Sigmoid colon (tissue), 7 donors: ENCODE data around the gene ADAMTS8. TPM values are rescaled to one million over a fixed set of nuclear protein-coding genes. Genes with fewer than 3 reads are reported as not detected.
A peak's percentile ranks its signal among the peaks of the same experiment; 100 is the strongest.

Experiments used
- DNase-seq: peaks from one replicate; pipeline ENCODE4 v3.0.0-alpha.2; 2019
- H3K27ac ChIP-seq, 4 donors: fragments of 200-600 bp; sonication (generic); one replicate each; pipeline ENCODE4 v1.5.1; 2016 to 2019; ENCODE audit warnings: mild to moderate bottlenecking in 1 of 4
- H3K27me3 ChIP-seq, 3 donors: fragments of 200-600 bp; sonication (generic); one replicate each; pipeline ENCODE4 v1.5.1; 2019; ENCODE audit warnings: mild to moderate bottlenecking in 1 of 3
- H3K36me3 ChIP-seq, 4 donors: fragments of 200-600 bp; sonication (generic); one replicate each; pipeline ENCODE4 v1.5.1; 2016 to 2019
- H3K4me1 ChIP-seq, 4 donors: fragments of 200-600 bp; sonication (generic); one replicate each; pipeline ENCODE4 v1.5.1; 2017 to 2019
- H3K4me3 ChIP-seq, 4 donors: fragments of 200-600 bp; sonication (generic); one replicate each; pipeline ENCODE4 v1.5.1; 2017 to 2019; ENCODE audit warnings: mild to moderate bottlenecking in 2 of 4, moderate library complexity in 1 of 4
- H3K9me3 ChIP-seq, 4 donors: fragments of 200-600 bp in 3 of 4; sonication (generic) in 3 of 4; one replicate each; pipeline versions ENCODE4 v1.5.1 to v1.6.1; 2013 to 2019
- CTCF ChIP-seq, 4 experiments: fragments of 450-650 bp in 3 of 4; fragments of 200-600 bp in 1 of 4; IDR thresholded peaks; one replicate each; pipeline ENCODE4 v1.5.1; 2016 to 2019; ENCODE audit warnings: antibody characterized with exemption in 4 of 4, mild to moderate bottlenecking in 3 of 4, moderate library complexity in 2 of 4
- EP300 ChIP-seq, 4 donors: sonication (generic); formaldehyde crosslinking; IDR thresholded peaks; one replicate each; pipeline ENCODE4 v1.6.1; 2017; ENCODE audit warnings: antibody characterized with exemption in 4 of 4
- POLR2A ChIP-seq, 2 donors: fragments of 450-650 bp; IDR thresholded peaks; one replicate each; pipeline ENCODE4 v1.6.1; 2016; ENCODE audit warnings: antibody characterized with exemption in 2 of 2, mild to moderate bottlenecking in 2 of 2, moderate library complexity in 2 of 2
- POLR2AphosphoS5 ChIP-seq, 4 donors: sonication (generic); formaldehyde crosslinking; IDR thresholded peaks; one replicate each; pipeline ENCODE4 v1.6.1; 2017; ENCODE audit warnings: antibody characterized with exemption in 4 of 4
- WGBS, 2 donors: extraction: QIAGEN DNeasy Blood & Tissue Kit; methylation state at CpG; one replicate each; pipeline ENCODE4 v1.1.7; 2013; 5-methylcytosine and 5-hydroxymethylcytosine counted together
- intact Hi-C: fragments of 100-400 bp; cut with DNase I; formaldehyde crosslinking; loops from one replicate; pipeline ENCODE4 v1.15.1; 2023
- polyA plus RNA-seq, 3 donors: library from polyadenylated mRNA; stranded (reverse); fragments of 200-250 nt; gene quantifications; one replicate each; pipeline ENCODE4 v1.2.3, GENCODE V29; 2013
- total RNA-seq, 4 donors: library from RNA; depleted of rRNA; stranded (reverse); fragments of >200 nt; gene quantifications; one replicate each; pipeline ENCODE4 v1.1.0, GENCODE V29; 2016
- donor health status: healthy with polysubstance abuse.
- donor health status: Bipolar disorder and iron deficiency.
- donor health status: healthy.

The ADAMTS8 gene
- total and polyA plus RNA-seq, 7 donors: under 0.01 to 11.9 (median 4.2) TPM; not detected in 1

- Histone ChIP-seq H3K36me3 (no peaks in the 10 kb centered on the region), H3K4me1 (peaks cover 0 to 55% (median 49%) of the 10 kb centered on the region in 4 donors), H3K4me3 (no peak overlapping the region), H3K27me3 (peaks cover 0 to 6% (median 0%) of the 10 kb centered on the region in 3 donors), H3K27ac (peak overlapping the region in 1 of 4 donors; percentile 9), H3K9me3 (no peaks in the 10 kb centered on the region)
- DNase-seq: no peak
- TF ChIP-seq POLR2A (IDR thresholded peaks at IDR 0.05): no peak
- TF ChIP-seq POLR2AphosphoS5 (IDR thresholded peaks at IDR 0.05): no peak
- TF ChIP-seq EP300 (IDR thresholded peaks at IDR 0.05): no peak
- no peak for TF ChIP-seq CTCF (IDR thresholded peaks at IDR 0.05)
- intact Hi-C loops: no loop called here
- 92 to 94% methylated on average over 22 of the region's 22 CpGs for WGBS, 2 donors
Observed at GRCh38 chr11:130422251-130422995, 6.0 kb downstream of the ADAMTS8 start.

- WGBS, 2 donors: 82 to 88% methylated on average over 8 of the region's 8 CpGs
- no peaks in the 10 kb centered on the region for H3K9me3 ChIP-seq
- peak overlapping the region in 3 of 4 donors; percentile 50 to 64 (median 62) for H3K27ac ChIP-seq
- peaks cover 0 to 48% (median 42%) of the 10 kb centered on the region in 4 donors for H3K4me1 ChIP-seq
- TF ChIP-seq CTCF (IDR thresholded peaks at IDR 0.05) (no peak), EP300 (IDR thresholded peaks at IDR 0.05) (no peak), POLR2A (IDR thresholded peaks at IDR 0.05) (no peak), POLR2AphosphoS5 (IDR thresholded peaks at IDR 0.05) (no peak)
- intact Hi-C loops: no loop called here
- H3K36me3 ChIP-seq: peaks cover 0 to 3% (median 0%) of the 10 kb centered on the region in 4 donors
- no peaks in the 10 kb centered on the region for H3K27me3 ChIP-seq
- no peak overlapping the region for H3K4me3 ChIP-seq
- DNase-seq: no peak
Observed at GRCh38 chr11:130421697-130422096, 6.7 kb downstream of the ADAMTS8 start.

- intact Hi-C loops: no loop called here
- Histone ChIP-seq H3K9me3 (no peaks in the 10 kb centered on the region), H3K4me3 (no peak overlapping the region), H3K27ac (peak overlapping the region; percentile 50 to 64 (median 56)), H3K27me3 (no peaks in the 10 kb centered on the region), H3K36me3 (peaks cover 0 to 5% (median 0%) of the 10 kb centered on the region in 4 donors), H3K4me1 (peaks cover 0 to 43% (median 37%) of the 10 kb centered on the region in 4 donors)
- DNase-seq: no peak
- 87 to 88% methylated on average over 7 of the region's 7 CpGs for WGBS, 2 donors
- TF ChIP-seq POLR2AphosphoS5 (IDR thresholded peaks at IDR 0.05) (no peak), EP300 (IDR thresholded peaks at IDR 0.05) (no peak), POLR2A (IDR thresholded peaks at IDR 0.05) (no peak), CTCF (IDR thresholded peaks at IDR 0.05) (no peak)
Observed at GRCh38 chr11:130421199-130421585, 7.2 kb downstream of the ADAMTS8 start.

GRCh38 chr11:130420478-130421198 is 7.8 kb downstream of the ADAMTS8 start:
- DNase-seq: peak; percentile 75
- H3K27ac ChIP-seq: peak overlapping the region; percentile 50 to 64 (median 56)
- H3K9me3 ChIP-seq: no peaks in the 10 kb centered on the region
- TF ChIP-seq POLR2AphosphoS5 (IDR thresholded peaks at IDR 0.05): peak in 2 of 4 donors; percentile 16 to 28
- TF ChIP-seq CTCF (IDR thresholded peaks at IDR 0.05): no peak
- TF ChIP-seq POLR2A (IDR thresholded peaks at IDR 0.05): no peak
- H3K4me1 ChIP-seq: peaks cover 0 to 38% (median 35%) of the 10 kb centered on the region in 4 donors
- intact Hi-C loops: no loop called here
- no peaks in the 10 kb centered on the region for H3K27me3 ChIP-seq
- H3K36me3 ChIP-seq: peaks cover 0 to 5% (median 0%) of the 10 kb centered on the region in 4 donors
- H3K4me3 ChIP-seq: no peak overlapping the region
- WGBS, 2 donors: 78 to 79% methylated on average over 14 of the region's 14 CpGs
